Activated naive CD8-positive, alpha-beta T cell (primary cell): ENCODE data around the gene HTRA2.

Source experiments
- H3K27ac Mint-ChIP-seq: one replicate; pipeline ENCODE4 v1.8.0; 2021; ENCODE audit warnings: mixed read lengths
- H3K27me3 Mint-ChIP-seq: one replicate; pipeline ENCODE4 v1.8.0; 2021; ENCODE audit warnings: mixed read lengths
- H3K36me3 Mint-ChIP-seq: one replicate; pipeline ENCODE4 v1.8.0; 2021; ENCODE audit warnings: mixed read lengths
- H3K4me1 Mint-ChIP-seq: one replicate; pipeline ENCODE4 v1.8.0; 2021; ENCODE audit warnings: low read depth, mixed read lengths
- H3K4me3 Mint-ChIP-seq: one replicate; pipeline ENCODE4 v1.8.0; 2021; ENCODE audit warnings: mild to moderate bottlenecking, mixed read lengths
- H3K9me3 Mint-ChIP-seq: one replicate; pipeline ENCODE4 v1.8.0; 2021; ENCODE audit warnings: low read depth, mixed read lengths

Gene HTRA2

GRCh38 chr2:74537140-74537539 is 7.4 kb downstream of the HTRA2 start:
- peaks cover 4% of the 10 kb centered on the region for H3K27me3 Mint-ChIP-seq
- H3K9me3 Mint-ChIP-seq: no peaks in the 10 kb centered on the region
- H3K4me3 Mint-ChIP-seq: no peak overlapping the region
- no peak overlapping the region for H3K27ac Mint-ChIP-seq
- H3K36me3 Mint-ChIP-seq: peaks cover under 1% of the 10 kb centered on the region
- peaks cover 4% of the 10 kb centered on the region for H3K4me1 Mint-ChIP-seq

GRCh38 chr2:74538881-74539339 is 9.2 kb downstream of the HTRA2 start:
- peaks cover 2% of the 10 kb centered on the region for H3K36me3 Mint-ChIP-seq
- H3K4me1 Mint-ChIP-seq: no peaks in the 10 kb centered on the region
- peaks cover 11% of the 10 kb centered on the region for H3K27me3 Mint-ChIP-seq
- H3K9me3 Mint-ChIP-seq: no peaks in the 10 kb centered on the region
- H3K4me3 Mint-ChIP-seq: no peak overlapping the region
- no peak overlapping the region for H3K27ac Mint-ChIP-seq

- peaks cover 2% of the 10 kb centered on the region for H3K36me3 Mint-ChIP-seq
- H3K4me3 Mint-ChIP-seq: no peak overlapping the region
- H3K9me3 Mint-ChIP-seq: no peaks in the 10 kb centered on the region
- peaks cover 15% of the 10 kb centered on the region for H3K27me3 Mint-ChIP-seq
- H3K4me1 Mint-ChIP-seq: no peaks in the 10 kb centered on the region
- H3K27ac Mint-ChIP-seq: no peak overlapping the region
Observed at GRCh38 chr2:74540291-74540690, 10.6 kb downstream of the HTRA2 start.

GRCh38 chr2:74542978-74543377 is 13.2 kb downstream of the HTRA2 start:
- Mint-ChIP-seq H3K9me3 (no peaks in the 10 kb centered on the region), H3K36me3 (peaks cover 2% of the 10 kb centered on the region), H3K4me3 (no peak overlapping the region), H3K27me3 (peaks cover 21% of the 10 kb centered on the region), H3K27ac (no peak overlapping the region), H3K4me1 (no peaks in the 10 kb centered on the region)

GRCh38 chr2:74544634-74545033 is 14.9 kb downstream of the HTRA2 start:
- Mint-ChIP-seq H3K4me1 (peaks cover 7% of the 10 kb centered on the region), H3K36me3 (peaks cover 2% of the 10 kb centered on the region), H3K27ac (no peak overlapping the region), H3K27me3 (peaks cover 28% of the 10 kb centered on the region), H3K4me3 (no peak overlapping the region), H3K9me3 (no peaks in the 10 kb centered on the region)

GRCh38 chr2:74546004-74546403 is 16.3 kb downstream of the HTRA2 start:
- H3K27me3 Mint-ChIP-seq: peaks cover 36% of the 10 kb centered on the region
- no peak overlapping the region for H3K4me3 Mint-ChIP-seq

GRCh38 chr2:74548285-74548899 is 18.7 kb downstream of the HTRA2 start:
- Mint-ChIP-seq H3K27me3 (peaks cover 33% of the 10 kb centered on the region), H3K36me3 (no peaks in the 10 kb centered on the region), H3K4me3 (peak overlapping the region; percentile 87), H3K4me1 (peaks cover 8% of the 10 kb centered on the region), H3K9me3 (no peaks in the 10 kb centered on the region), H3K27ac (no peak overlapping the region)

More at GRCh38 chr2:74546004-74546403, 16.3 kb downstream of the HTRA2 start:
- Mint-ChIP-seq H3K36me3 (peaks cover 2% of the 10 kb centered on the region), H3K9me3 (no peaks in the 10 kb centered on the region), H3K4me1 (peaks cover 8% of the 10 kb centered on the region), H3K27ac (no peak overlapping the region)

GRCh38 chr2:74548900-74549826 is 19.4 kb downstream of the HTRA2 start:
- Mint-ChIP-seq H3K36me3 (no peaks in the 10 kb centered on the region), H3K27me3 (peaks cover 32% of the 10 kb centered on the region), H3K4me1 (peaks cover 10% of the 10 kb centered on the region), H3K9me3 (no peaks in the 10 kb centered on the region), H3K4me3 (peak overlapping the region; percentile 70), H3K27ac (no peak overlapping the region)

GRCh38 chr2:74550231-74550630 is 20.5 kb downstream of the HTRA2 start:
- peaks cover 11% of the 10 kb centered on the region for H3K4me1 Mint-ChIP-seq
- no peak overlapping the region for H3K27ac Mint-ChIP-seq

GRCh38 chr2:74551530-74551929 is 21.8 kb downstream of the HTRA2 start:
- H3K4me1 Mint-ChIP-seq: peaks cover 13% of the 10 kb centered on the region
- peaks cover 28% of the 10 kb centered on the region for H3K27me3 Mint-ChIP-seq
- H3K9me3 Mint-ChIP-seq: no peaks in the 10 kb centered on the region
- no peaks in the 10 kb centered on the region for H3K36me3 Mint-ChIP-seq
- H3K4me3 Mint-ChIP-seq: no peak overlapping the region
- no peak overlapping the region for H3K27ac Mint-ChIP-seq

More at GRCh38 chr2:74550231-74550630, 20.5 kb downstream of the HTRA2 start:
- H3K36me3 Mint-ChIP-seq: no peaks in the 10 kb centered on the region
- H3K27me3 Mint-ChIP-seq: peaks cover 29% of the 10 kb centered on the region
- no peaks in the 10 kb centered on the region for H3K9me3 Mint-ChIP-seq
- peak overlapping the region; percentile 70 for H3K4me3 Mint-ChIP-seq

- Mint-ChIP-seq H3K4me1 (peaks cover 13% of the 10 kb centered on the region), H3K9me3 (no peaks in the 10 kb centered on the region), H3K36me3 (no peaks in the 10 kb centered on the region), H3K4me3 (peak overlapping the region; percentile 69), H3K27ac (no peak overlapping the region), H3K27me3 (peaks cover 26% of the 10 kb centered on the region)
Observed at GRCh38 chr2:74551942-74552913, 22.5 kb downstream of the HTRA2 start.

GRCh38 chr2:74552914-74553811 is 23.4 kb downstream of the HTRA2 start:
- peaks cover 19% of the 10 kb centered on the region for H3K27me3 Mint-ChIP-seq
- no peaks in the 10 kb centered on the region for H3K9me3 Mint-ChIP-seq
- no peaks in the 10 kb centered on the region for H3K36me3 Mint-ChIP-seq
- peak overlapping the region; percentile 80 for H3K4me3 Mint-ChIP-seq
- peak overlapping the region; percentile 10 for H3K27ac Mint-ChIP-seq
- peaks cover 12% of the 10 kb centered on the region for H3K4me1 Mint-ChIP-seq

- Mint-ChIP-seq H3K27me3 (peaks cover 15% of the 10 kb centered on the region), H3K4me1 (peaks cover 9% of the 10 kb centered on the region), H3K36me3 (no peaks in the 10 kb centered on the region), H3K9me3 (no peaks in the 10 kb centered on the region), H3K4me3 (peak within 1 kb of the TSS; percentile 92), H3K27ac (peak within 1 kb of the TSS; percentile 81)
Observed at GRCh38 chr2:74553892-74554819, 24.4 kb downstream of the HTRA2 start, which contains the start of the genes DOK1 and LOXL3. TSS of gene DOK1 (plus strand) at chr2:74554720. CDS start at chr2:74554755, 35 bp downstream. TSS of gene LOXL3 (minus strand) at chr2:74553942. CDS start at chr2:74552634, 1,308 bp downstream.
